AG10803 (cell line): Measurements from ENCODE around the gene TMIGD2.

Source experiments
- DNase-seq: peaks from one replicate; pipeline ENCODE4 v3.0.0; 2010; ENCODE audit warnings: low read depth
- H3K4me3 ChIP-seq: 2 replicates; pipeline ENCODE4 v1.5.1; 2011; ENCODE audit warnings: mild to moderate bottlenecking, low read length, control low read depth
- CTCF ChIP-seq: conservative IDR thresholded peaks from 2 replicates; pipeline ENCODE4 v1.5.1; 2011; ENCODE audit warnings: mild to moderate bottlenecking, low read length, control low read depth, inconsistent platforms

TMIGD2 gene

GRCh38 chr19:4343370-4344307, 41.5 kb upstream of the TMIGD2 start, which contains the start of gene MPND:
TSS of gene MPND (plus strand) at chr19:4343562. CDS start at chr19:4343594, 32 bp downstream.
- TF ChIP-seq CTCF = no peak
- H3K4me3 ChIP-seq = peak within 1 kb of the TSS; percentile 88
- DNase-seq = peak; percentile 67

- peak; percentile 46 for TF ChIP-seq CTCF
- H3K4me3 ChIP-seq = peak overlapping the region; percentile 88
- DNase-seq = peak; percentile 100
These were observed 40.6 kb upstream of the TMIGD2 start for GRCh38 chr19:4342615-4343369.

GRCh38 chr19:4342314-4342614, 40.1 kb upstream of the TMIGD2 start:
- no peak for DNase-seq
- H3K4me3 ChIP-seq = peak overlapping the region; percentile 72
- TF ChIP-seq CTCF = no peak

- H3K4me3 ChIP-seq = peak within 1 kb of the TSS; percentile 56
- no peak for TF ChIP-seq CTCF
- no peak for DNase-seq
These were observed 36.5 kb upstream of the TMIGD2 start, which contains the start of gene STAP2 for GRCh38 chr19:4338441-4339355. TSS of gene STAP2 (minus strand) at chr19:4338827. CDS start at chr19:4338753, 74 bp downstream.

GRCh38 chr19:4337906-4338440, 35.8 kb upstream of the TMIGD2 start:
- TF ChIP-seq CTCF = no peak
- H3K4me3 ChIP-seq = peak overlapping the region; percentile 56
- DNase-seq = peak; percentile 25

- no peak overlapping the region for H3K4me3 ChIP-seq
- no peak for TF ChIP-seq CTCF
- no peak for DNase-seq
These were observed 32.9 kb upstream of the TMIGD2 start for GRCh38 chr19:4334929-4335570.
